NCI-H345 treated with DMSO at 0.1 percent for 48 hours (cell line): ENCODE results near the gene IL4R.

ENCODE experiments used
- DNase-seq: peaks from one replicate; lab custom pipeline; 2025; ENCODE audit not compliant: unreplicated experiment; lab: John Stamatoyannopoulos, UW

The IL4R gene

GRCh38 chr16:27314161-27314723, 468 bp downstream of the IL4R start:
- no peak for DNase-seq

GRCh38 chr16:27314986-27315332, 1.2 kb downstream of the IL4R start:
- no peak for DNase-seq

GRCh38 chr16:27315333-27316037, 1.7 kb downstream of the IL4R start:
- DNase-seq, result no peak

GRCh38 chr16:27316038-27316680, 2.4 kb downstream of the IL4R start:
- DNase-seq, result no peak

- no peak for DNase-seq
Observed at GRCh38 chr16:27317320-27317719, 3.5 kb downstream of the IL4R start.

- no peak for DNase-seq
Observed at GRCh38 chr16:27317738-27318391, 4.1 kb downstream of the IL4R start.

- no peak for DNase-seq
Observed at GRCh38 chr16:27318392-27319256, 4.8 kb downstream of the IL4R start.

GRCh38 chr16:27319257-27319965, 5.6 kb downstream of the IL4R start:
- no peak for DNase-seq

- DNase-seq, result no peak
Observed at GRCh38 chr16:27320261-27321012, 6.7 kb downstream of the IL4R start.

GRCh38 chr16:27321013-27321915, 7.5 kb downstream of the IL4R start:
- no peak for DNase-seq

GRCh38 chr16:27322858-27323780, 9.3 kb downstream of the IL4R start:
- no peak for DNase-seq

GRCh38 chr16:27323781-27324561, 10.2 kb downstream of the IL4R start:
- no peak for DNase-seq

GRCh38 chr16:27324851-27325301, 11.1 kb downstream of the IL4R start:
- DNase-seq, result no peak

- no peak for DNase-seq
Observed at GRCh38 chr16:27325736-27326135, 12.0 kb downstream of the IL4R start.

GRCh38 chr16:27326251-27326650, 12.5 kb downstream of the IL4R start:
- no peak for DNase-seq

GRCh38 chr16:27326738-27327585, 13.2 kb downstream of the IL4R start:
- no peak for DNase-seq
